NOMO-1 treated with dmso at 0.1 percent for 144 hours (cell line): ENCODE measurements around the gene ITK.
"Not testable (repeated sequence)": the region's sequence is repeated elsewhere in the genome, so short reads cannot be mapped to it uniquely, and the experiment has no call there.

Experiments
- DNase-seq: peaks from one replicate; lab custom pipeline; 2025; ENCODE audit not compliant: unreplicated experiment; lab: John Stamatoyannopoulos, UW

The ITK gene

GRCh38 chr5:157167214-157167621, 13.4 kb upstream of the ITK start:
- no peak for DNase-seq

- DNase-seq, result no peak
These were observed 12.4 kb upstream of the ITK start for GRCh38 chr5:157168286-157168685.

- DNase-seq, result no peak
These were observed 8.2 kb upstream of the ITK start for GRCh38 chr5:157172403-157172802.

- DNase-seq, result no peak
These were observed 5.5 kb upstream of the ITK start for GRCh38 chr5:157175071-157175612.

- DNase-seq, result no peak
These were observed 2.7 kb upstream of the ITK start for GRCh38 chr5:157177953-157178352.

GRCh38 chr5:157178966-157179365, 1.7 kb upstream of the ITK start:
- DNase-seq, result no peak

- no peak for DNase-seq
These were observed 1.6 kb downstream of the ITK start for GRCh38 chr5:157182143-157182757.

GRCh38 chr5:157184117-157184670, 3.6 kb downstream of the ITK start:
- DNase-seq, result no peak

GRCh38 chr5:157185122-157185521, 4.5 kb downstream of the ITK start:
- not testable (repeated sequence) for DNase-seq

GRCh38 chr5:157186309-157187045, 5.8 kb downstream of the ITK start:
- no peak for DNase-seq

GRCh38 chr5:157187046-157187754, 6.6 kb downstream of the ITK start:
- DNase-seq, result no peak

GRCh38 chr5:157188270-157188669, 7.6 kb downstream of the ITK start:
- DNase-seq, result no peak

- no peak for DNase-seq
These were observed 8.6 kb downstream of the ITK start for GRCh38 chr5:157189223-157189622.

GRCh38 chr5:157193699-157194424, 13.2 kb downstream of the ITK start:
- no peak for DNase-seq

GRCh38 chr5:157196045-157196444, 15.4 kb downstream of the ITK start:
- no peak for DNase-seq

- DNase-seq, result no peak
These were observed 16.4 kb downstream of the ITK start for GRCh38 chr5:157197086-157197485.

GRCh38 chr5:157198277-157198986, 17.8 kb downstream of the ITK start:
- no peak for DNase-seq

GRCh38 chr5:157201857-157202256, 21.2 kb downstream of the ITK start:
- no peak for DNase-seq

GRCh38 chr5:157203417-157203816, 22.8 kb downstream of the ITK start:
- DNase-seq, result no peak

- peak; percentile 10 for DNase-seq
These were observed 24.1 kb downstream of the ITK start for GRCh38 chr5:157204765-157205164.
